GM12878 (cell line): ENCODE data around the gene TRIM72. TPM values are rescaled to one million over a fixed set of nuclear protein-coding genes. Genes with fewer than 3 reads are reported as not detected.

ENCODE experiments used
- BMI1 ChIP-seq: fragments of 450-650 bp; IDR thresholded peaks from 2 replicates; pipeline ENCODE4 v1.6.1; 2016; ENCODE audit warnings: mild to moderate bottlenecking, moderate library complexity, borderline replicate concordance
- BRCA1 ChIP-seq: IDR thresholded peaks from 2 replicates; pipeline ENCODE4 v1.6.1; 2011; ENCODE audit warnings: low read depth, low read length, improper control_type of control experiment
- CBX5 ChIP-seq: sonication (generic); IDR thresholded peaks from 2 replicates; pipeline ENCODE4 v1.6.1; 2016; ENCODE audit warnings: low read depth, moderate library complexity, mild to moderate bottlenecking, inconsistent platforms
- CHD2 ChIP-seq: IDR thresholded peaks from 2 replicates; pipeline ENCODE4 v1.6.1; 2011; ENCODE audit warnings: low read depth, low read length, improper control_type of control experiment, borderline replicate concordance
- EP300 ChIP-seq, 2 experiments: fragments of 150-350 bp in 1 of 2; IDR thresholded peaks; 2 replicates each; pipeline ENCODE4 v1.6.1; 2011 to 2012; ENCODE audit warnings: low read depth in 2 of 2, low read length in 2 of 2, borderline replicate concordance in 1 of 2, improper control_type of control experiment in 1 of 2, inconsistent platforms in 1 of 2; ENCODE audit not compliant: control insufficient read depth in 1 of 2
- JUNB ChIP-seq: IDR thresholded peaks from 2 replicates; pipeline ENCODE4 v1.6.1; 2016; ENCODE audit warnings: antibody characterized with exemption, mild to moderate bottlenecking
- KLF5 ChIP-seq: fragments of 450-650 bp; IDR thresholded peaks from 2 replicates; pipeline ENCODE4 v1.6.1; 2014; ENCODE audit warnings: mild to moderate bottlenecking; ENCODE audit not compliant: partially characterized antibody
- MEF2A ChIP-seq: IDR thresholded peaks from 2 replicates; pipeline ENCODE4 v1.6.1; 2011; ENCODE audit warnings: low read depth, mild to moderate bottlenecking, low read length, moderate library complexity; ENCODE audit not compliant: insufficient read depth
- MEF2B ChIP-seq: fragments of 450-650 bp; IDR thresholded peaks from 2 replicates; pipeline ENCODE4 v1.6.1; 2018; ENCODE audit warnings: mild to moderate bottlenecking, moderate library complexity; ENCODE audit not compliant: partially characterized antibody, poor library complexity, severe bottlenecking
- MTA2 ChIP-seq: fragments of 450-650 bp; IDR thresholded peaks from 2 replicates; pipeline ENCODE4 v1.6.1; 2016; ENCODE audit warnings: low read depth, mild to moderate bottlenecking, moderate library complexity
- POLR2AphosphoS2 ChIP-seq: IDR thresholded peaks from 2 replicates; pipeline ENCODE4 v1.6.1; 2011; ENCODE audit warnings: low read depth, mild to moderate bottlenecking, low read length, improper control_type of control experiment, moderate library complexity
- STAT3 ChIP-seq: IDR thresholded peaks from 2 replicates; pipeline ENCODE4 v1.6.1; 2011; ENCODE audit warnings: low read depth, low read length, improper control_type of control experiment
- TCF3 ChIP-seq: IDR thresholded peaks from 2 replicates; pipeline ENCODE4 v1.6.1; 2012; ENCODE audit warnings: low read depth, mild to moderate bottlenecking, low read length, borderline replicate concordance; ENCODE audit not compliant: insufficient read depth
- ZNF24 ChIP-seq: fragments of 450-650 bp; IDR thresholded peaks from 2 replicates; pipeline ENCODE4 v1.6.1; 2017; ENCODE audit warnings: antibody characterized with exemption, mild to moderate bottlenecking
- ZSCAN29 ChIP-seq: fragments of 450-650 bp; IDR thresholded peaks from 2 replicates; pipeline ENCODE4 v1.6.1; 2017; ENCODE audit warnings: mild to moderate bottlenecking, moderate library complexity
- polyA plus RNA-seq, 11 experiments: library from polyadenylated mRNA; depleted of rRNA in 4 of 11; unstranded in 6 of 11; stranded (reverse) in 5 of 11; fragments of >200 nt; fragmentation: Nextera tagmentation in 4 of 11; fragmentation: Illumina TruSeq in 1 of 11; extraction: Ambion mirVana in 4 of 11; extraction: Trizol in 1 of 11; gene quantifications; 1 replicate in 1 of 11; 2 replicates in 10 of 11; pipeline versions ENCODE4 v1.2.1 to v1.2.3, GENCODE V29; 2011 to 2016; ENCODE audit warnings: inconsistent platforms in 2 of 11, missing spikeins in 2 of 11, low read depth in 1 of 11
- total RNA-seq, 4 experiments: library from RNA; depleted of rRNA in 3 of 4; stranded (reverse); fragments of >200 nt in 3 of 4; fragmentation: Illumina TruSeq in 1 of 4; extraction: Trizol in 1 of 4; gene quantifications; 2 replicates each; pipeline versions ENCODE4 v1.2.1 to v1.2.3, GENCODE V29; 2013 to 2021
- TF ChIP-seq, protein P1 (sequence below): IDR thresholded peaks from 2 replicates; pipeline ENCODE4 v1.6.1; 2011; ENCODE audit warnings: mild to moderate bottlenecking, low read depth, low read length, moderate library complexity; ENCODE audit not compliant: insufficient replicate concordance
- TF ChIP-seq, protein P2 (sequence below): fragments of 150-350 bp; IDR thresholded peaks from 2 replicates; pipeline ENCODE4 v1.6.1; 2016; ENCODE audit warnings: low read depth, low read length
- TF ChIP-seq, protein P3 (sequence below): fragments of 450-650 bp; IDR thresholded peaks from 2 replicates; pipeline ENCODE4 v1.6.1; 2017; ENCODE audit warnings: borderline replicate concordance
- TF ChIP-seq, protein P4 (sequence below): fragments of 450-650 bp; formaldehyde crosslinking; IDR thresholded peaks from 2 replicates; pipeline ENCODE4 v1.4.0; 2022; ENCODE audit warnings: mild to moderate bottlenecking, moderate library complexity

TRIM72 gene
- total and polyA plus RNA-seq, 10 of the 15 experiments (the other 5 are each of a cell fraction or from before 2014, with no cell fraction given): 0.03 to 1.2 (median 0.23) TPM; not detected in 1

DNA sequence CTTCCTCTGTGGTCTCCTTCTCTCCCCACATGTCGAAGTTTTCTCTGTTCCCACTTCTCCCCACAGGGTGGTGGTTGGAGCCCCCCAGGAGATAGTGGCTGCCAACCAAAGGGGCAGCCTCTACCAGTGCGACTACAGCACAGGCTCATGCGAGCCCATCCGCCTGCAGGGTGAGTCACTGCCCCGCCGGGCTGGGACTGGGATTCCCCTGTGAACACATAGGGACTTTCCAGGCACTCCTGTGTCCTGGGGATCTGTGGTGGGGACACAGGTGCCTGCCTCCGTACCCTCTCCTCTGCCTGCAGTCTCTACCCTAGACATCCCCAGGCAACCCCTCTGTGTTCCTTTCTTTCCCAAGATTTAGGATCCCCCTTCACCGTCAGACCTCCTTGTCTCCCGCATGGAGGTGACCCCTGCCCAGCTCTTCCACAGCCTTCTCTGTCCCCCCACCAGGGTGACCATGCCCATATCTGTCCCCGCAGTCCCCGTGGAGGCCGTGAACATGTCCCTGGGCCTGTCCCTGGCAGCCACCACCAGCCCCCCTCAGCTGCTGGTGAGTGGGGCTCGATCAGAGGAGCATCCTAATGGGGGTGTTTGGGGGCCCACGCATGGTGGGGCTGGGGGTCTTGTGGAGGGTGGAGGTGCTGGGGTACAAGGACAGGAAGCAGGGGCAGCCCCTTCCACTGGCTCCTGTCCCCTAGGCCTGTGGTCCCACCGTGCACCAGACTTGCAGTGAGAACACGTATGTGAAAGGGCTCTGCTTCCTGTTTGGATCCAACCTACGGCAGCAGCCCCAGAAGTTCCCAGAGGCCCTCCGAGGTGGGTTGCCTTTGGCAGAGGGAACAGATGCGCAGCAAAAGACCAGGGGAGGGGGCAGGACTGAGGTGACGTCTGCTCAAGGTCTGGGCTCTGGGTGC lies 51.7 kb downstream of the TRIM72 start (continued):
- TF ChIP-seq MEF2B (peak; percentile 44), JUNB (peak; percentile 72), KLF5 (no peak), ZNF24 (no peak), TCF3 (no peak), BMI1 (peak; percentile 21; the same call in 1 of the 2 replicates), CHD2 (peak; percentile 8; the same call in 1 of the 2 replicates), ZSCAN29 (no peak), MEF2A (0 out of 2 replicates have a peak, but pooled peaks have one; percentile 13), STAT3 (no peak), EP300 (IDR thresholded peaks at IDR 0.05; ENCODE audit: borderline replicate concordance in 1 of 2, control insufficient read depth in 1 of 2, low read depth in 2 of 2, low read length in 2 of 2) (peak in 1 of 2 experiments; percentile 51; a peak in 1 of 4 replicates), MTA2 (peak; percentile 72), CBX5 (no peak), POLR2AphosphoS2 (no peak), BRCA1 (no peak)
- TF ChIP-seq, protein P1, sequence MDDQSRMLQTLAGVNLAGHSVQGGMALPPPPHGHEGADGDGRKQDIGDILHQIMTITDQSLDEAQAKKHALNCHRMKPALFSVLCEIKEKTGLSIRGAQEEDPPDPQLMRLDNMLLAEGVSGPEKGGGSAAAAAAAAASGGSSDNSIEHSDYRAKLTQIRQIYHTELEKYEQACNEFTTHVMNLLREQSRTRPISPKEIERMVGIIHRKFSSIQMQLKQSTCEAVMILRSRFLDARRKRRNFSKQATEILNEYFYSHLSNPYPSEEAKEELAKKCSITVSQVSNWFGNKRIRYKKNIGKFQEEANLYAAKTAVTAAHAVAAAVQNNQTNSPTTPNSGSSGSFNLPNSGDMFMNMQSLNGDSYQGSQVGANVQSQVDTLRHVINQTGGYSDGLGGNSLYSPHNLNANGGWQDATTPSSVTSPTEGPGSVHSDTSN: no peak
- TF ChIP-seq, protein P2, sequence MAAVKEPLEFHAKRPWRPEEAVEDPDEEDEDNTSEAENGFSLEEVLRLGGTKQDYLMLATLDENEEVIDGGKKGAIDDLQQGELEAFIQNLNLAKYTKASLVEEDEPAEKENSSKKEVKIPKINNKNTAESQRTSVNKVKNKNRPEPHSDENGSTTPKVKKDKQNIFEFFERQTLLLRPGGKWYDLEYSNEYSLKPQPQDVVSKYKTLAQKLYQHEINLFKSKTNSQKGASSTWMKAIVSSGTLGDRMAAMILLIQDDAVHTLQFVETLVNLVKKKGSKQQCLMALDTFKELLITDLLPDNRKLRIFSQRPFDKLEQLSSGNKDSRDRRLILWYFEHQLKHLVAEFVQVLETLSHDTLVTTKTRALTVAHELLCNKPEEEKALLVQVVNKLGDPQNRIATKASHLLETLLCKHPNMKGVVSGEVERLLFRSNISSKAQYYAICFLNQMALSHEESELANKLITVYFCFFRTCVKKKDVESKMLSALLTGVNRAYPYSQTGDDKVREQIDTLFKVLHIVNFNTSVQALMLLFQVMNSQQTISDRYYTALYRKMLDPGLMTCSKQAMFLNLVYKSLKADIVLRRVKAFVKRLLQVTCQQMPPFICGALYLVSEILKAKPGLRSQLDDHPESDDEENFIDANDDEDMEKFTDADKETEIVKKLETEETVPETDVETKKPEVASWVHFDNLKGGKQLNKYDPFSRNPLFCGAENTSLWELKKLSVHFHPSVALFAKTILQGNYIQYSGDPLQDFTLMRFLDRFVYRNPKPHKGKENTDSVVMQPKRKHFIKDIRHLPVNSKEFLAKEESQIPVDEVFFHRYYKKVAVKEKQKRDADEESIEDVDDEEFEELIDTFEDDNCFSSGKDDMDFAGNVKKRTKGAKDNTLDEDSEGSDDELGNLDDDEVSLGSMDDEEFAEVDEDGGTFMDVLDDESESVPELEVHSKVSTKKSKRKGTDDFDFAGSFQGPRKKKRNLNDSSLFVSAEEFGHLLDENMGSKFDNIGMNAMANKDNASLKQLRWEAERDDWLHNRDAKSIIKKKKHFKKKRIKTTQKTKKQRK: no peak
- TF ChIP-seq, protein P3, sequence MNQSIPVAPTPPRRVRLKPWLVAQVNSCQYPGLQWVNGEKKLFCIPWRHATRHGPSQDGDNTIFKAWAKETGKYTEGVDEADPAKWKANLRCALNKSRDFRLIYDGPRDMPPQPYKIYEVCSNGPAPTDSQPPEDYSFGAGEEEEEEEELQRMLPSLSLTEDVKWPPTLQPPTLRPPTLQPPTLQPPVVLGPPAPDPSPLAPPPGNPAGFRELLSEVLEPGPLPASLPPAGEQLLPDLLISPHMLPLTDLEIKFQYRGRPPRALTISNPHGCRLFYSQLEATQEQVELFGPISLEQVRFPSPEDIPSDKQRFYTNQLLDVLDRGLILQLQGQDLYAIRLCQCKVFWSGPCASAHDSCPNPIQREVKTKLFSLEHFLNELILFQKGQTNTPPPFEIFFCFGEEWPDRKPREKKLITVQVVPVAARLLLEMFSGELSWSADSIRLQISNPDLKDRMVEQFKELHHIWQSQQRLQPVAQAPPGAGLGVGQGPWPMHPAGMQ: no peak
- TF ChIP-seq, protein P4, sequence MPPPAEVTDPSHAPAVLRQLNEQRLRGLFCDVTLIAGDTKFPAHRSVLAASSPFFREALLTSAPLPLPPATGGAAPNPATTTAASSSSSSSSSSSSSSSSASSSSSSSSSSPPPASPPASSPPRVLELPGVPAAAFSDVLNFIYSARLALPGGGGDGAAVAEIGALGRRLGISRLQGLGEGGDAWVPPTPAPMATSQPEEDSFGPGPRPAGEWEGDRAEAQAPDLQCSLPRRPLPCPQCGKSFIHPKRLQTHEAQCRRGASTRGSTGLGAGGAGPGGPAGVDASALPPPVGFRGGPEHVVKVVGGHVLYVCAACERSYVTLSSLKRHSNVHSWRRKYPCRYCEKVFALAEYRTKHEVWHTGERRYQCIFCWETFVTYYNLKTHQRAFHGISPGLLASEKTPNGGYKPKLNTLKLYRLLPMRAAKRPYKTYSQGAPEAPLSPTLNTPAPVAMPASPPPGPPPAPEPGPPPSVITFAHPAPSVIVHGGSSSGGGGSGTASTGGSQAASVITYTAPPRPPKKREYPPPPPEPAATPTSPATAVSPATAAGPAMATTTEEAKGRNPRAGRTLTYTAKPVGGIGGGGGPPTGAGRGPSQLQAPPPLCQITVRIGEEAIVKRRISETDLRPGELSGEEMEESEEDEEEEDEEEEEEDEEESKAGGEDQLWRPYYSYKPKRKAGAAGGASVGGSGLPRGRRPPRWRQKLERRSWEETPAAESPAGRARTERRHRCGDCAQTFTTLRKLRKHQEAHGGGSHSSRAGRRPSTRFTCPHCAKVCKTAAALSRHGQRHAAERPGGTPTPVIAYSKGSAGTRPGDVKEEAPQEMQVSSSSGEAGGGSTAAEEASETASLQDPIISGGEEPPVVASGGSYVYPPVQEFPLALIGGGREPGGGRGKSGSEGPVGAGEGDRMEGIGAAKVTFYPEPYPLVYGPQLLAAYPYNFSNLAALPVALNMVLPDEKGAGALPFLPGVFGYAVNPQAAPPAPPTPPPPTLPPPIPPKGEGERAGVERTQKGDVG (CRISPR knock-in tag): no peak
